ENCODE data around the gene SLC15A2. TPM values are rescaled to one million over a fixed set of nuclear protein-coding genes. Genes with fewer than 3 reads are reported as not detected.

SLC15A2 gene
- total RNA-seq, 2 donors from 2014 or later, result 0.47 to 1.7 TPM

- no peaks in the 10 kb centered on the region for H3K4me1 ChIP-seq
- no peak overlapping the region for H3K27ac ChIP-seq
- no peaks in the 10 kb centered on the region for H3K36me3 ChIP-seq
- H3K4me3 ChIP-seq, result no peak overlapping the region
- H3K9me3 ChIP-seq, result peaks cover 4 to 15% of the 10 kb centered on the region in 2 donors
- H3K27me3 ChIP-seq, result no peaks in the 10 kb centered on the region
- TF ChIP-seq, protein P1, sequence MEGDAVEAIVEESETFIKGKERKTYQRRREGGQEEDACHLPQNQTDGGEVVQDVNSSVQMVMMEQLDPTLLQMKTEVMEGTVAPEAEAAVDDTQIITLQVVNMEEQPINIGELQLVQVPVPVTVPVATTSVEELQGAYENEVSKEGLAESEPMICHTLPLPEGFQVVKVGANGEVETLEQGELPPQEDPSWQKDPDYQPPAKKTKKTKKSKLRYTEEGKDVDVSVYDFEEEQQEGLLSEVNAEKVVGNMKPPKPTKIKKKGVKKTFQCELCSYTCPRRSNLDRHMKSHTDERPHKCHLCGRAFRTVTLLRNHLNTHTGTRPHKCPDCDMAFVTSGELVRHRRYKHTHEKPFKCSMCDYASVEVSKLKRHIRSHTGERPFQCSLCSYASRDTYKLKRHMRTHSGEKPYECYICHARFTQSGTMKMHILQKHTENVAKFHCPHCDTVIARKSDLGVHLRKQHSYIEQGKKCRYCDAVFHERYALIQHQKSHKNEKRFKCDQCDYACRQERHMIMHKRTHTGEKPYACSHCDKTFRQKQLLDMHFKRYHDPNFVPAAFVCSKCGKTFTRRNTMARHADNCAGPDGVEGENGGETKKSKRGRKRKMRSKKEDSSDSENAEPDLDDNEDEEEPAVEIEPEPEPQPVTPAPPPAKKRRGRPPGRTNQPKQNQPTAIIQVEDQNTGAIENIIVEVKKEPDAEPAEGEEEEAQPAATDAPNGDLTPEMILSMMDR (IDR thresholded peaks at IDR 0.05), result no peak
- no peak for DNase-seq (ENCODE audit: low spot score)
Observed at GRCh38 chr3:121956363-121956762, 62.2 kb downstream of the SLC15A2 start.

GRCh38 chr3:121957674-121958415 is 63.6 kb downstream of the SLC15A2 start:
- TF ChIP-seq, protein P1 (IDR thresholded peaks at IDR 0.05), result no peak
- H3K27ac ChIP-seq, result no peak overlapping the region
- no peak for DNase-seq (ENCODE audit: low spot score)
- no peak overlapping the region for H3K4me3 ChIP-seq
- H3K27me3 ChIP-seq, result no peaks in the 10 kb centered on the region
- no peaks in the 10 kb centered on the region for H3K36me3 ChIP-seq
- H3K4me1 ChIP-seq, result no peaks in the 10 kb centered on the region
- peaks cover 0 to 5% of the 10 kb centered on the region in 2 donors for H3K9me3 ChIP-seq

GRCh38 chr3:121958801-121959200 is 64.6 kb downstream of the SLC15A2 start:
- Histone ChIP-seq H3K27ac (no peak overlapping the region), H3K4me1 (no peaks in the 10 kb centered on the region), H3K4me3 (no peak overlapping the region), H3K27me3 (no peaks in the 10 kb centered on the region), H3K36me3 (no peaks in the 10 kb centered on the region), H3K9me3 (no peaks in the 10 kb centered on the region)
- no peak for DNase-seq (ENCODE audit: low spot score)
- TF ChIP-seq, protein P1 (IDR thresholded peaks at IDR 0.05), result no peak

DNA sequence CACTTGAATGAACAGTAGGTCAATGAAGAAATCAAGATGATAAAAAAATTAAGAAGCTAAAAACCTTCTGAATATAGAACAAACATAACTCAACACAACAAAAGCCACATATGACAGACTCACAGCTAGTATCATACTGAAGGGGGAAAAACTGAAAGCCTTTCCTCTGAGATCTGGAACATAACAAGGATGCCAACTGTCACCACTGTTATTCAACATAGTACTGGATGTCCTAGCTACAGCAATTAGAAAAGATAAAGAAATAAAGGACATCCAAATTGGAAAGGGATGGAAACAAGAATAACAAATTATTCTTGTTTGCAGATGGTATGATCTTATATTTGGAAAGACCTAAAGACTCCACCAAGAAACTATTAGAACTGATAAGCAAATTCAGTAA is 67.1 kb downstream of the SLC15A2 start:
- no peaks in the 10 kb centered on the region for H3K27me3 ChIP-seq
- no peak for DNase-seq (ENCODE audit: low spot score)
- no peak overlapping the region for H3K4me3 ChIP-seq
- H3K9me3 ChIP-seq, result peaks cover 0 to 3% of the 10 kb centered on the region in 2 donors
- H3K27ac ChIP-seq, result no peak overlapping the region
- no peaks in the 10 kb centered on the region for H3K36me3 ChIP-seq
- TF ChIP-seq, protein P1 (IDR thresholded peaks at IDR 0.05), result no peak
- no peaks in the 10 kb centered on the region for H3K4me1 ChIP-seq

- no peak for DNase-seq (ENCODE audit: low spot score)
- no peak overlapping the region for H3K27ac ChIP-seq
- H3K9me3 ChIP-seq, result peaks cover 0 to 3% of the 10 kb centered on the region in 2 donors
- TF ChIP-seq, protein P1 (IDR thresholded peaks at IDR 0.05), result no peak
- no peak overlapping the region for H3K4me3 ChIP-seq
- no peaks in the 10 kb centered on the region for H3K27me3 ChIP-seq
- H3K4me1 ChIP-seq, result no peaks in the 10 kb centered on the region
- no peaks in the 10 kb centered on the region for H3K36me3 ChIP-seq
Observed at GRCh38 chr3:121962443-121962842, 68.2 kb downstream of the SLC15A2 start.

DNA sequence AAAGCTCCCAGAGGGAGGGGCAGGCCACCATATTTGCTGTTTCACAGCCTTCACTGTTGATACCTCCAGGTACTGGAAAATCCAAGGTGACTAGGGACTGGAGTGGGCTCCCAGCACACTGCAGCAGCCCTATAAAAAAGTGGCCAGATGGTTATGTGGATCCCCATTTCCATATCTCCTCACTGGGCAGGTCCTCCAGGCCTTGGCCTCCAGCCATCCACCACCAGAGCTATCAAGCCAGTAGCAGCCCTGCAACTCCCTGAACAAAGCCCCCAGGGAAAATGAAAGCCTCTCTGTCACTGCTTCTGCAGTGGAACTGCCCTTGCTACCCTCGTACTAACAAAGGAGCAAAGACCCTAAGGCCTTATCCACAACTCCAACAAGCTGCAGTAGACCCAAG is 69.4 kb downstream of the SLC15A2 start:
- H3K9me3 ChIP-seq, result peaks cover 0 to 3% of the 10 kb centered on the region in 2 donors
- DNase-seq (ENCODE audit: low spot score), result no peak
- no peaks in the 10 kb centered on the region for H3K27me3 ChIP-seq

More for the DNA sequence above, 69.4 kb downstream of the SLC15A2 start:
- H3K4me3 ChIP-seq, result no peak overlapping the region
- H3K36me3 ChIP-seq, result no peaks in the 10 kb centered on the region
- no peak overlapping the region for H3K27ac ChIP-seq
- H3K4me1 ChIP-seq, result no peaks in the 10 kb centered on the region
- TF ChIP-seq, protein P1 (IDR thresholded peaks at IDR 0.05), result no peak

All from right atrium auricular region (tissue), 2 donors.